DND-41 (cell line): ENCODE data around the gene PIM1.

Source experiments
- ATAC-seq: fragments of 200-7000 bp; cut with Tn5 transposase; 3 replicates; pipeline ENCODE4 v1.9.1; 2021; ENCODE audit warnings: low read depth; ENCODE audit not compliant: insufficient read depth
- DNase-seq: peaks from one replicate; pipeline ENCODE4 v3.0.0-alpha.2; 2020
- H2AFZ ChIP-seq: 2 replicates; pipeline ENCODE4 v1.6.0; 2012; ENCODE audit warnings: low read depth, low read length
- H3K27ac ChIP-seq: 2 replicates; pipeline ENCODE4 v1.5.1; 2012; ENCODE audit warnings: low read length, inconsistent platforms
- H3K27me3 ChIP-seq: fragments of 200-600 bp; sonication (generic); 2 replicates; pipeline ENCODE4 v1.6.0; 2012; ENCODE audit warnings: low read length, mild to moderate bottlenecking, inconsistent platforms; ENCODE audit not compliant: insufficient read depth, poor library complexity
- H3K36me3 ChIP-seq: 2 replicates; pipeline ENCODE4 v1.5.1; 2012; ENCODE audit warnings: low read length, inconsistent platforms; ENCODE audit not compliant: insufficient read depth
- H3K4me1 ChIP-seq: 2 replicates; pipeline ENCODE4 v1.5.1; 2012; ENCODE audit warnings: mild to moderate bottlenecking, low read length; ENCODE audit not compliant: insufficient read depth
- H3K4me2 ChIP-seq: 2 replicates; pipeline ENCODE4 v1.6.0; 2012; ENCODE audit warnings: mild to moderate bottlenecking, moderate library complexity, low read length, inconsistent platforms; ENCODE audit not compliant: insufficient read depth
- H3K4me3 ChIP-seq, 2 experiments: fragments of 200-600 bp in 1 of 2; shearing (Covaris generic) in 1 of 2; 2 replicates each; pipeline ENCODE4 v1.5.1; 2012 to 2016; ENCODE audit warnings: inconsistent platforms in 2 of 2, low read length in 2 of 2, mild to moderate bottlenecking in 2 of 2, low read depth in 1 of 2, moderate library complexity in 1 of 2
- H3K79me2 ChIP-seq: 2 replicates; pipeline ENCODE4 v1.6.0; 2012; ENCODE audit warnings: low read length, inconsistent platforms; ENCODE audit not compliant: insufficient read depth
- H3K9ac ChIP-seq: 2 replicates; pipeline ENCODE4 v1.6.0; 2012; ENCODE audit warnings: low read depth, mild to moderate bottlenecking, inconsistent platforms, low read length, moderate library complexity
- H3K9me3 ChIP-seq: 2 replicates; pipeline ENCODE4 v1.5.1; 2012; ENCODE audit warnings: low read length, moderate library complexity, mild to moderate bottlenecking, inconsistent platforms; ENCODE audit not compliant: insufficient read depth, severe bottlenecking
- H4K20me1 ChIP-seq: 2 replicates; pipeline ENCODE4 v1.6.0; 2012; ENCODE audit warnings: low read length; ENCODE audit not compliant: insufficient read depth
- CTCF ChIP-seq: IDR thresholded peaks from 2 replicates; pipeline ENCODE4 v1.5.1; 2012; ENCODE audit warnings: borderline replicate concordance, low read length, moderate library complexity, mild to moderate bottlenecking; ENCODE audit not compliant: poor library complexity, severe bottlenecking; ENCODE audit errors: extremely low read depth
- EZH2 ChIP-seq: IDR thresholded peaks from 3 replicates; pipeline ENCODE4 v1.6.1; 2012; ENCODE audit warnings: borderline replicate concordance, low read depth, mild to moderate bottlenecking, moderate library complexity, low read length, inconsistent platforms; ENCODE audit not compliant: severe bottlenecking

Gene PIM1

GRCh38 chr6:37218061-37218460 is 48.1 kb downstream of the PIM1 start:
- no peak overlapping the region for H2AFZ ChIP-seq
- TF ChIP-seq EZH2 (no peak), CTCF (no peak)
- no peaks in the 10 kb centered on the region for H3K9me3 ChIP-seq
- no peak overlapping the region for H3K9ac ChIP-seq
- H3K79me2 ChIP-seq = no peaks in the 10 kb centered on the region
- no peaks in the 10 kb centered on the region for H4K20me1 ChIP-seq
- DNase-seq = no peak
- H3K4me3 ChIP-seq = no peak overlapping the region
- no peaks in the 10 kb centered on the region for H3K27me3 ChIP-seq
- no peak for ATAC-seq
- no peak overlapping the region for H3K4me2 ChIP-seq
- peaks cover 15% of the 10 kb centered on the region for H3K4me1 ChIP-seq
- no peak overlapping the region for H3K27ac ChIP-seq
- peaks cover 2% of the 10 kb centered on the region; the same call in 1 of the 2 replicates for H3K36me3 ChIP-seq

- Histone ChIP-seq H3K27me3 (no peaks in the 10 kb centered on the region), H3K9me3 (no peaks in the 10 kb centered on the region), H2AFZ (no peak overlapping the region), H3K36me3 (peaks cover 2% of the 10 kb centered on the region; the same call in 1 of the 2 replicates), H3K79me2 (no peaks in the 10 kb centered on the region), H3K4me3 (no peak overlapping the region), H4K20me1 (no peaks in the 10 kb centered on the region), H3K4me2 (no peak overlapping the region), H3K4me1 (peaks cover 19% of the 10 kb centered on the region), H3K9ac (no peak overlapping the region), H3K27ac (no peak overlapping the region)
- no peak for DNase-seq
- TF ChIP-seq CTCF (no peak), EZH2 (no peak)
- ATAC-seq = no peak
Measured at GRCh38 chr6:37218511-37218910, 48.6 kb downstream of the PIM1 start.

GRCh38 chr6:37221585-37222124 is 51.7 kb downstream of the PIM1 start:
- Histone ChIP-seq H3K27ac (peak overlapping the region; percentile 61), H3K9me3 (no peaks in the 10 kb centered on the region), H2AFZ (no peak overlapping the region), H3K4me2 (no peak overlapping the region), H4K20me1 (no peaks in the 10 kb centered on the region), H3K4me3 (no peak overlapping the region), H3K79me2 (no peaks in the 10 kb centered on the region), H3K4me1 (peaks cover 20% of the 10 kb centered on the region), H3K36me3 (peaks cover 2% of the 10 kb centered on the region; the same call in 1 of the 2 replicates), H3K9ac (no peak overlapping the region), H3K27me3 (no peaks in the 10 kb centered on the region)
- no peak for DNase-seq
- no peak for ATAC-seq
- TF ChIP-seq EZH2 (no peak), CTCF (no peak)
